Karpas-422 (cell line): ENCODE data around the gene HLTF. TPM values are rescaled to one million over a fixed set of nuclear protein-coding genes. Genes with fewer than 3 reads are reported as not detected.

Source experiments
- DNase-seq: peaks from one replicate; pipeline ENCODE4 v3.0.0-alpha.2; 2015
- H2AFZ ChIP-seq: fragments of 200-600 bp; sonication (generic); 2 replicates; pipeline ENCODE4 v1.6.1; 2014; ENCODE audit warnings: antibody characterized with exemption, low read length, mixed read lengths
- H3K27ac ChIP-seq: fragments of 200-600 bp; sonication (generic); 2 replicates; pipeline ENCODE4 v1.5.1; 2014; ENCODE audit warnings: mild to moderate bottlenecking, low read length, moderate library complexity
- H3K27me3 ChIP-seq: fragments of 200-600 bp; sonication (generic); 2 replicates; pipeline ENCODE4 v1.6.1; 2014; ENCODE audit warnings: low read length, mixed read lengths
- H3K36me3 ChIP-seq: fragments of 200-600 bp; sonication (generic); 2 replicates; pipeline ENCODE4 v1.6.1; 2014; ENCODE audit warnings: low read length, mixed read lengths; ENCODE audit not compliant: insufficient read depth
- H3K4me1 ChIP-seq: fragments of 200-600 bp; sonication (generic); 2 replicates; pipeline ENCODE4 v1.6.1; 2014; ENCODE audit warnings: mild to moderate bottlenecking, low read length, mixed read lengths
- H3K4me2 ChIP-seq: fragments of 200-600 bp; sonication (generic); 2 replicates; pipeline ENCODE4 v1.6.1; 2014; ENCODE audit warnings: low read length, low read depth, mild to moderate bottlenecking; ENCODE audit not compliant: poor library complexity, severe bottlenecking
- H3K4me3 ChIP-seq: fragments of 200-600 bp; sonication (generic); 2 replicates; pipeline ENCODE4 v1.5.1; 2014; ENCODE audit warnings: mild to moderate bottlenecking, antibody characterized with exemption, low read length, mixed read lengths
- H3K79me2 ChIP-seq: fragments of 200-600 bp; sonication (generic); 2 replicates; pipeline ENCODE4 v1.6.1; 2014; ENCODE audit warnings: mild to moderate bottlenecking, low read length, mixed read lengths
- H3K9ac ChIP-seq: fragments of 200-600 bp; sonication (generic); 2 replicates; pipeline ENCODE4 v1.6.0; 2014; ENCODE audit warnings: low read length
- H3K9me2 ChIP-seq: fragments of 200-600 bp; sonication (generic), shearing (Covaris generic); replicated peaks from 2 replicates; pipeline ENCODE4 v1.6.0; 2014; ENCODE audit warnings: mild to moderate bottlenecking, low read length, moderate library complexity; ENCODE audit not compliant: insufficient read depth
- H3K9me3 ChIP-seq: fragments of 300-700, 200-600 bp; sonication (generic); 2 replicates; pipeline ENCODE4 v1.6.1; 2014; ENCODE audit warnings: low read length, mixed read lengths
- H4K20me1 ChIP-seq: fragments of 200-600 bp; sonication (generic); 2 replicates; pipeline ENCODE4 v1.6.1; 2014; ENCODE audit warnings: mild to moderate bottlenecking, antibody characterized with exemption, low read length, low read depth; ENCODE audit not compliant: insufficient read depth
- total RNA-seq: library from RNA; depleted of rRNA; stranded (reverse); fragments of >200 nt; shearing (Covaris generic); gene quantifications from 2 replicates; pipeline ENCODE4 v1.2.3, GENCODE V29; 2014; ENCODE audit warnings: low replicate concordance

HLTF gene
- total RNA-seq, 1 experiment from 2014 or later, result 84.9 TPM

DNA sequence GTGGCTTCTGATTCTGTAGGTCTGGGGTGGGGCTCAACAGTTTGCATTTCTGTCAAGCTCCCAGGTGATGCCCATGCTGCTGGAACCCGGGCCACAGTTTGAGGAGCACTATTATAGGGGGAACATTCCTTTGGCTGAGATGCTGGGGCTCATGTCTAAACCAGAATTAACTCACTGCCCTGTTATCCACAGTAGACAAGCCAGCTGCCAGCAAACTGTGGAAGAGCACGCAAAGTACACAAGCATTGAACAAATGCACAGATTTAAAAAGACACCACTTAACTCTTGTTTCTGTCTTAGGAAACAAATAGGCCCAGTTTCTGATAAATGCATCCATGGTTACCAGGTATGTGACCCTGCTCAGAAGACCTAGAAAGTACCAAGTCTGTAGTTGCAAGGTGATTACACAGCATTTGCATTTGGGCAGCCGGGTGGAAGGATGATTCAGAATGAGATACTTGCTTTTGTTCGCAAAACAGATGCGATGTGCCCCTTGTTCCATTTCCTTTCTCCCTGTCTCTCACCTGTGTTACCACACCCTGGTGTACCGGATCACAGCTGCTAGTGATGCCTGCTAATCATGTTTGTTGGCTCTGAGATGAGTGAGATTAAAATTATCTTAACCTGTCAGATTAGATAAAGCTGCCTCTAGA is 82.6 kb downstream of the HLTF start:
- peaks cover 4% of the 10 kb centered on the region; the same call in 1 of the 2 replicates for H3K36me3 ChIP-seq
- no peaks in the 10 kb centered on the region for H3K27me3 ChIP-seq
- H3K27ac ChIP-seq, result no peak overlapping the region
- no peak overlapping the region for H3K9ac ChIP-seq
- peaks cover 20% of the 10 kb centered on the region for H3K4me1 ChIP-seq
- no peak overlapping the region for H2AFZ ChIP-seq
- H3K4me3 ChIP-seq, result no peak overlapping the region
- peaks cover 4% of the 10 kb centered on the region for H4K20me1 ChIP-seq
- peak overlapping the region; percentile 44 for H3K4me2 ChIP-seq
- H3K79me2 ChIP-seq, result no peaks in the 10 kb centered on the region
- H3K9me2 ChIP-seq, result no peaks in the 10 kb centered on the region
- DNase-seq, result peak; percentile 66
- H3K9me3 ChIP-seq, result no peaks in the 10 kb centered on the region

DNA sequence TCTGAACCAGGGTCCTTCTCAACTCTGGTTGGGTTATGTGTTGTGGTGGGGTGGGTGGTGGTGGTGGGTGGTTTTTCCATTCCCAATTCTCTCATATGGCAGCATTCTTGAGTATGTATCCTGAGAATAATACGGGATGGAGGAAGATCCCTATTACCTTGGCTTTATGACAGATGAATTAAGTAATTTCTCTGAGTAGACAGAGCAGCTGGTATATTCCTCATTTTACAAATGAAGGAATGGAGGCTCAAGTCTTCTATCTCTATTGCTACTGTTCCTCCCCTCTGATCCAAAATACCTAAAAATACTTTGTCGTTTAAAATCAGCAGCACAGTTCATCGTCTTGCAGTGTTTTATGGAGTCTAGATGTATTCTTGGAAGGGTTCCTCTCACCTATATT is 84.6 kb downstream of the HLTF start:
- Histone ChIP-seq H2AFZ (no peak overlapping the region), H4K20me1 (peaks cover 4% of the 10 kb centered on the region), H3K27ac (no peak overlapping the region), H3K9me2 (no peaks in the 10 kb centered on the region), H3K9me3 (no peaks in the 10 kb centered on the region), H3K27me3 (no peaks in the 10 kb centered on the region), H3K36me3 (peaks cover 4% of the 10 kb centered on the region; the same call in 1 of the 2 replicates), H3K4me3 (no peak overlapping the region), H3K4me1 (peaks cover 19% of the 10 kb centered on the region), H3K4me2 (no peak overlapping the region), H3K9ac (no peak overlapping the region), H3K79me2 (no peaks in the 10 kb centered on the region)
- DNase-seq, result no peak

DNA sequence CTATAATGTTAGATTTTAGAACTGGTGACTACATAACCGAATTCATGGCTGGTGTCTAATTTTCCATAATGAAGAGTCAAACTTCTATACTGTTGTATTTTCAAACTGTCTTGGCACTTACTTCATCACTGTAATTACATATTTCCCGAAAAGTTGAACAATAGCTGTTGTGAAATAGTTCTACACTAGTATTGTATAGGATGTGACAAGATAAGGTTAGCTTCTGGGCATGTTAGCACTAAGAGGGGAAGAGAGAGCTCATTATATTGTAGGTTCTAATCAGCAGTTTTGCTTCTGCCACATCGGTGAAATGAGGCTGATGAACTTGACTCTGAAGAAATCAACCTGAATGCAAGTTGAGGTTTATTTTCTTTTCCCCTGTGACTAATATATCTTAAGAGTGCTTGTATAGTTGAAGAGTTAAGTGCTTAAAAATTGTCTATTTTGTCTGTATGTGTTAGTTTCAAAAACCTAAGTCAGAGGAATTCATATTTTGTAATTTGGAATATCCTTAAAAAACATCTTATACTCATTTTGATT is 86.1 kb downstream of the HLTF start:
- no peaks in the 10 kb centered on the region for H3K27me3 ChIP-seq
- no peaks in the 10 kb centered on the region for H3K9me3 ChIP-seq
- DNase-seq, result no peak
- H3K27ac ChIP-seq, result no peak overlapping the region
- peaks cover 4% of the 10 kb centered on the region for H4K20me1 ChIP-seq
- H3K79me2 ChIP-seq, result no peaks in the 10 kb centered on the region
- no peak overlapping the region for H3K9ac ChIP-seq
- H3K4me2 ChIP-seq, result no peak overlapping the region
- no peaks in the 10 kb centered on the region for H3K9me2 ChIP-seq
- no peak overlapping the region for H3K4me3 ChIP-seq
- H3K36me3 ChIP-seq, result peaks cover 7% of the 10 kb centered on the region; the same call in 1 of the 2 replicates
- peaks cover 17% of the 10 kb centered on the region for H3K4me1 ChIP-seq
- H2AFZ ChIP-seq, result no peak overlapping the region

DNA sequence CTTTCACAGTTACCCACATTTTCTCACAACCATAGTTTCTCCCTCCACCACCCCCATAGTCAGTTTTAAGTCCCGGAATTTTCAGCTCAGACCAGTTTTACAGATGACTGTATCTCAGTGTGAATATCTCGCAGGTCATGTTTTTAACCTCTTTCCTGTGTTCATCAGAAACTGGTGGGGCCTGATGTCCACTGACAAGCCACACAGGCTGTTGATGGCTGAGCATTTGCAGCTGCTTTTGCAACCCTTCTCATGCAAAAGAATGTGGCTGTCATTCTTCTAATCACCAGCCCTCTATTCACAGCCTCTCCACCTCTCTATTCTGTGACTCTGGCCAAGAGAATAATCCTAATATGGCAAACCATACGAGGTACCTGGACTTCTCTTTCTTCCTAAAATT is 86.5 kb downstream of the HLTF start:
- peaks cover 7% of the 10 kb centered on the region; the same call in 1 of the 2 replicates for H3K36me3 ChIP-seq
- no peak for DNase-seq
- H3K9me3 ChIP-seq, result no peaks in the 10 kb centered on the region
- no peak overlapping the region for H3K4me3 ChIP-seq
- H3K79me2 ChIP-seq, result no peaks in the 10 kb centered on the region
- no peak overlapping the region for H2AFZ ChIP-seq
- no peaks in the 10 kb centered on the region for H3K9me2 ChIP-seq
- peaks cover 4% of the 10 kb centered on the region for H4K20me1 ChIP-seq
- no peaks in the 10 kb centered on the region for H3K27me3 ChIP-seq
- no peak overlapping the region for H3K27ac ChIP-seq
- H3K4me2 ChIP-seq, result no peak overlapping the region
- no peak overlapping the region for H3K9ac ChIP-seq
- peaks cover 17% of the 10 kb centered on the region for H3K4me1 ChIP-seq

DNA sequence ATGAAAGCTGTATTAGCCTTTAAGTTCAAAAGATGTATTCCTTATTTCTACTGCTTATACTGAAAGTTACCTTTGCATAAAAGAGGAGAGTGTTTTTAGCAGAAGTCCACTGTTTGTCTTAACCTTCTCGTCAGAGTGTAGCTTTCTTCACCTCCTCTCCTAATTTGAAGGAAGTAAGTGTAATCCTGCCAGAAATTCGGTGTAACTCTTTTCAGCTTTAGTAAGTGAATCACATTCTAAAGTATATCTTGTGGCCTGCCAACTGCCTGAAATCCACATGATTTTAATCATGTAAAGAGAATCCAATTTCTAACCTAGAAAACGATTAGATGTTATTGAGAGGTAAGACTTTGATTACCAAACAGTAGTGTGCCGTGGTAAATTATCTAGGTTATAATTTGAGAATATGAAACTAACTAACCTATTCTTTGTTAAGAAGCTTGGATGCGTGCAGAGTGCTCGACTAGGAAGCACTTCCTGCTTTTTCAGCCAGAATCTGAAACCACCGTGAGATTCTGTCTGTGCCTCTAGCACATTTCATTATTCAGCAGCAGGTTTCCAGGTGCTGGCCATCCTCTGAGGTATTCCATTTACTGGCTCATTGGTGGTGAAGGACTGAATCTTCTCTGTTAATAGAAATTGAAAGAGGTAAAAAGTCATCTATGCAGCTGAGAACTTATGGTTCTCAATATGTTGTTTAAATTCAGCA is 87.5 kb downstream of the HLTF start:
- H3K9me2 ChIP-seq, result no peaks in the 10 kb centered on the region
- peaks cover 7% of the 10 kb centered on the region; the same call in 1 of the 2 replicates for H3K36me3 ChIP-seq
- no peak overlapping the region for H3K27ac ChIP-seq
- H2AFZ ChIP-seq, result no peak overlapping the region
- no peak overlapping the region for H3K9ac ChIP-seq
- H4K20me1 ChIP-seq, result peaks cover 4% of the 10 kb centered on the region
- no peaks in the 10 kb centered on the region for H3K27me3 ChIP-seq
- no peaks in the 10 kb centered on the region for H3K79me2 ChIP-seq
- H3K4me2 ChIP-seq, result no peak overlapping the region
- no peaks in the 10 kb centered on the region for H3K9me3 ChIP-seq
- H3K4me3 ChIP-seq, result no peak overlapping the region
- no peak for DNase-seq
- peaks cover 8% of the 10 kb centered on the region for H3K4me1 ChIP-seq

DNA sequence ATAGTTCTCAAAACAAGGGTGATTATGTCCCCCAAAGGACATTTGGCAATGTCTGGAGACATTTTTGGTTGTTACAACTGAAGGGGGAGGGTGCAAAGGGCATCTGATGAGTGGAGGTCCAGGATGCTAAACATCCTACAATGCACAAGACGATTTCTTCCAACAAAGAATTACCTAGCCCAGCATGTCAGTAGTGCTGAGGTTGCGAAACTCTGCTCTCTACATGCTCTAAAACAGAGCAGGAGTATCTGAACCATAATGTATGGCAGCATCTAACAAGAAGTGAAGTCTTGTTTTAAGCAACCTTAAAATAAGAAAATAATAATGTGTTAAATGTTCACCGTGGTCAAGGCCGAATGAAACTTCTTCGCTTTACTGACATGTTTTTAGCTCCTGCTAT is 88.0 kb downstream of the HLTF start:
- no peak overlapping the region for H3K27ac ChIP-seq
- no peaks in the 10 kb centered on the region for H3K9me3 ChIP-seq
- no peak overlapping the region for H2AFZ ChIP-seq

DNA sequence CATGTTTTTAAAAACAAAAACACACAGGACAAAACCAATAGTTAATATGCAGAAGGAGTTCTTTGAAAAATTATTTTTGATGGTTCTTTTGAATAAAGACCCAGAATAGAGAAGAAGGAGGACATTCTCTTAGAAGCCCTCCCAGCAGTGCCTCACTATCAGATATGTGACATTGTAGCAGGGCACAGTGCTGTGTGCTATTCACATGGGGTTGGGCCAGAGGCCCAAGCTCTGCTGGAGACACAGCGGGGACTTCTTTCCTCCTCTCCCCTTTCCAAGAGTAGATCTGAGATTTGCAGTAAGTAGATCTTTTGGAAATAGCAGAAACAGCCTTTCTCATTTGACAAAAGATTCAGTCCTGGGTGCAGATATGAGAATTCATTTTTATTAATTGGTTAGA is 88.7 kb downstream of the HLTF start:
- no peak for DNase-seq
- Histone ChIP-seq H3K27me3 (no peaks in the 10 kb centered on the region), H2AFZ (no peak overlapping the region), H3K9me3 (no peaks in the 10 kb centered on the region), H3K9ac (no peak overlapping the region), H3K79me2 (peaks cover under 1% of the 10 kb centered on the region), H3K4me1 (peaks cover 1% of the 10 kb centered on the region), H3K4me2 (no peak overlapping the region), H3K9me2 (no peaks in the 10 kb centered on the region), H3K36me3 (peaks cover 7% of the 10 kb centered on the region; the same call in 1 of the 2 replicates), H3K27ac (no peak overlapping the region), H4K20me1 (no peaks in the 10 kb centered on the region), H3K4me3 (no peak overlapping the region)

More for the DNA sequence above, 88.0 kb downstream of the HLTF start:
- no peaks in the 10 kb centered on the region for H3K27me3 ChIP-seq
- no peaks in the 10 kb centered on the region for H4K20me1 ChIP-seq
- no peaks in the 10 kb centered on the region for H3K9me2 ChIP-seq
- H3K4me2 ChIP-seq, result no peak overlapping the region
- peaks cover 2% of the 10 kb centered on the region for H3K4me1 ChIP-seq
- H3K9ac ChIP-seq, result no peak overlapping the region
- no peak for DNase-seq
- H3K36me3 ChIP-seq, result peaks cover 7% of the 10 kb centered on the region; the same call in 1 of the 2 replicates
- no peak overlapping the region for H3K4me3 ChIP-seq
- no peaks in the 10 kb centered on the region for H3K79me2 ChIP-seq

DNA sequence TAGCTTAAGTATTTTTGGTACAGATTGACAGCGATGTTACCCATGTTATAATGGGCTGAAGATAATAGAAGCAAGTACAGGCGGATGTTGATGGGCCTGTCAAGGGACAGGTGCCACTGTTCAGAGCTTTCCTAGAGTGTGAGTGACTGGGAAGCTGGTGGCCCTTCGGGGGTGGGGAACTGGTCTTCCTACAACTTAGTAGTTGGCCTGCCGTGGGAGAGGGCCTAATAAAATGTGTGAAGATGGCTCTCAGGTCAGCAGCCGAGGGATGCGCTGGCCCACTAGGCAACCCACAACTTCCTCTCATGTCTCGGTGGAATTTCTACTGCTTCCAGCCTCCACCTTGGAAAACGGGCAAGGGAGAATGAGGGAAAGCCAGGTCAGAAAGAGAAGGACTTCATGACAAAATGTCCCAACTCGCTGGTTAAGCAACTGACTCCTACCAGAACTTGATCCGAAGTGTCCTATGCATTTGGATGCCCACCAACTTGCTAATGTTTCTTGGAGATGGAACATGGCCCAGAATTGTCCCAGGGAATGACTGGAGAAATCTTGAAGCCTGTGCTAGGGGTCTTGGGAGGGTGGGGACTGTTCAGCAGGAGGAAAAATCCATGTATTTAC is 93.6 kb downstream of the HLTF start:
- DNase-seq, result no peak
- Histone ChIP-seq H3K79me2 (peaks cover 4% of the 10 kb centered on the region), H3K9me3 (no peaks in the 10 kb centered on the region), H3K4me1 (peaks cover 18% of the 10 kb centered on the region), H3K9me2 (no peaks in the 10 kb centered on the region), H4K20me1 (no peaks in the 10 kb centered on the region), H2AFZ (no peak overlapping the region), H3K27ac (no peak overlapping the region), H3K4me2 (peak overlapping the region; percentile 96), H3K4me3 (peak overlapping the region; percentile 91), H3K36me3 (0 out of 2 replicates have a peak, but pooled peaks cover 3% of the 10 kb centered on the region), H3K9ac (peak overlapping the region; percentile 90), H3K27me3 (0 out of 2 replicates have a peak, but pooled peaks cover 2% of the 10 kb centered on the region)
